H1 (cell line): ENCODE measurements around the gene BUB1B. TPM values are rescaled to one million over a fixed set of nuclear protein-coding genes. Genes with fewer than 3 reads are reported as not detected.

Experiments used
- CTCF ChIA-PET: fragments of 300-600 bp; sonication (Branson Sonifier 250); formaldehyde crosslinking; loops from one replicate; lab custom pipeline; 2021; ENCODE audit not compliant: partially characterized antibody; lab: Charles Lee
- POLR2A ChIA-PET: fragments of 300-600 bp; sonication (Branson Sonifier 250); formaldehyde crosslinking; loops from one replicate; lab custom pipeline; 2021; ENCODE audit warnings: inconsistent platforms; ENCODE audit not compliant: partially characterized antibody; lab: Charles Lee
- DNase-seq, 2 experiments: peaks; one replicate each; pipeline versions ENCODE4 v3.0.0 to v3.0.0-alpha.2; 2010 to 2022; ENCODE audit warnings: low spot score in 2 of 2, low read depth in 1 of 2, mixed read lengths in 1 of 2
- FAIRE-seq: peaks from 2 replicates; lab custom pipeline; 2011; peaks lifted over from hg19 to GRCh38; lab: Jason Lieb, UNC
- H2AFZ ChIP-seq: 2 replicates; pipeline ENCODE4 v1.8.1; 2012; ENCODE audit warnings: low read length, inconsistent platforms
- H2AK5ac ChIP-seq: 2 replicates; pipeline ENCODE4 v1.6.1; 2013; ENCODE audit warnings: low read depth, low read length
- H2BK120ac ChIP-seq: replicated peaks from 2 replicates; pipeline ENCODE3; 2013; ENCODE audit warnings: low read depth, low read length, inconsistent platforms
- H2BK12ac ChIP-seq: 2 replicates; pipeline ENCODE4 v1.6.1; 2013; ENCODE audit warnings: low read depth, low read length
- H2BK15ac ChIP-seq: 2 replicates; pipeline ENCODE4 v1.6.1; 2013; ENCODE audit warnings: low read length
- H2BK20ac ChIP-seq: 2 replicates; pipeline ENCODE4 v1.6.1; 2013; ENCODE audit warnings: low read length
- H2BK5ac ChIP-seq: 2 replicates; pipeline ENCODE4 v1.6.1; 2013; ENCODE audit warnings: low read depth, low read length
- H3K14ac ChIP-seq: 2 replicates; pipeline ENCODE4 v1.6.1; 2013; ENCODE audit warnings: inconsistent platforms; ENCODE audit not compliant: insufficient read length
- H3K18ac ChIP-seq: 2 replicates; pipeline ENCODE4 v1.6.1; 2013; ENCODE audit warnings: low read length; ENCODE audit errors: extremely low read depth
- H3K23ac ChIP-seq: 2 replicates; pipeline ENCODE4 v1.6.1; 2013; ENCODE audit warnings: inconsistent platforms; ENCODE audit not compliant: insufficient read length
- H3K23me2 ChIP-seq: 2 replicates; pipeline ENCODE4 v1.6.1; 2013; ENCODE audit warnings: low read depth, low read length
- H3K27ac ChIP-seq: 2 replicates; pipeline ENCODE4 v1.6.1; 2011; ENCODE audit warnings: low read depth, low read length, inconsistent platforms
- H3K27me3 ChIP-seq, 4 experiments: replicated peaks in 1 of 4; 1 replicate in 1 of 4; 2 replicates in 3 of 4; pipeline versions ENCODE4 v1.6.1 to v1.8.1; 2011 to 2013; ENCODE audit warnings: low read length in 3 of 4, mild to moderate bottlenecking in 3 of 4, inconsistent platforms in 2 of 4, mixed read lengths in 2 of 4, moderate library complexity in 1 of 4; ENCODE audit not compliant: control insufficient read depth in 3 of 4, insufficient read depth in 3 of 4; ENCODE audit errors: extremely low read depth in 1 of 4
- H3K36me3 ChIP-seq, 4 experiments: 2 replicates each; pipeline versions ENCODE4 v1.6.1 to v1.8.1; 2011 to 2013; ENCODE audit warnings: mild to moderate bottlenecking in 4 of 4, low read length in 3 of 4, moderate library complexity in 2 of 4, control low read depth in 1 of 4, inconsistent platforms in 1 of 4; ENCODE audit not compliant: insufficient read depth in 4 of 4, control insufficient read depth in 2 of 4
- H3K4ac ChIP-seq: replicated peaks from 2 replicates; pipeline ENCODE3; 2013; ENCODE audit warnings: low read length, low read depth, mixed read lengths, inconsistent platforms; ENCODE audit not compliant: insufficient read length
- H3K4me1 ChIP-seq, 4 experiments: replicated peaks in 1 of 4; 1 replicate in 1 of 4; 2 replicates in 3 of 4; pipeline versions ENCODE4 v1.6.1 to v1.8.1; 2011 to 2013; ENCODE audit warnings: low read length in 3 of 4, inconsistent platforms in 2 of 4, mixed read lengths in 1 of 4; ENCODE audit not compliant: insufficient read depth in 4 of 4, control insufficient read depth in 3 of 4
- H3K4me2 ChIP-seq, 2 experiments: 2 replicates each; pipeline versions ENCODE4 v1.6.1 to v1.8.1; 2011 to 2013; ENCODE audit warnings: low read depth in 2 of 2, low read length in 2 of 2, control low read depth in 1 of 2, inconsistent platforms in 1 of 2, mild to moderate bottlenecking in 1 of 2; ENCODE audit not compliant: insufficient read depth in 1 of 2
- H3K4me3 ChIP-seq, 4 experiments: fragments of 200-600, 300-600 bp in 1 of 4; sonication (generic), shearing (Covaris generic), sonication (Bioruptor Twin) in 1 of 4; 2 replicates each; pipeline versions ENCODE4 v1.5.1 to v1.8.1; 2011 to 2016; ENCODE audit warnings: low read length in 4 of 4, low read depth in 3 of 4, control low read depth in 2 of 4, inconsistent platforms in 2 of 4, mild to moderate bottlenecking in 2 of 4, mixed read lengths in 1 of 4, moderate library complexity in 1 of 4; ENCODE audit not compliant: insufficient read depth in 2 of 4; ENCODE audit errors: extremely low read depth in 1 of 4
- H3K56ac ChIP-seq: replicated peaks from 2 replicates; pipeline ENCODE3; 2013; ENCODE audit warnings: low read depth, mild to moderate bottlenecking, mixed read lengths, low read length, inconsistent platforms; ENCODE audit not compliant: insufficient read length
- H3K79me1 ChIP-seq: 2 replicates; pipeline ENCODE4 v1.6.1; 2013; ENCODE audit warnings: low read depth, low read length, control low read depth
- H3K79me2 ChIP-seq, 2 experiments: 2 replicates each; pipeline versions ENCODE4 v1.6.1 to v1.8.1; 2012 to 2013; ENCODE audit warnings: low read length in 2 of 2, mild to moderate bottlenecking in 2 of 2, inconsistent platforms in 1 of 2; ENCODE audit not compliant: insufficient read depth in 2 of 2, control insufficient read depth in 1 of 2
- H3K9ac ChIP-seq, 4 experiments: replicated peaks in 1 of 4; 1 replicate in 1 of 4; 2 replicates in 3 of 4; pipeline versions ENCODE4 v1.6.1 to v1.8.1; 2011 to 2013; ENCODE audit warnings: low read depth in 3 of 4, low read length in 3 of 4, control low read depth in 2 of 4, mild to moderate bottlenecking in 2 of 4, moderate library complexity in 2 of 4, inconsistent platforms in 1 of 4; ENCODE audit errors: extremely low read depth in 1 of 4
- H3K9me3 ChIP-seq, 2 experiments: 2 replicates each; pipeline versions ENCODE4 v1.6.1 to v1.8.1; 2012 to 2013; ENCODE audit warnings: mild to moderate bottlenecking in 2 of 2, moderate library complexity in 2 of 2, control low read depth in 1 of 2, inconsistent platforms in 1 of 2, low read depth in 1 of 2, low read length in 1 of 2, mixed read lengths in 1 of 2; ENCODE audit not compliant: insufficient read depth in 2 of 2
- H4K20me1 ChIP-seq, 2 experiments: replicated peaks in 1 of 2; 2 replicates each; pipeline versions ENCODE3 to v1.8.1; 2011 to 2013; ENCODE audit warnings: inconsistent platforms in 2 of 2, low read length in 2 of 2, mild to moderate bottlenecking in 1 of 2; ENCODE audit not compliant: insufficient read depth in 2 of 2, control insufficient read depth in 1 of 2
- H4K5ac ChIP-seq: 2 replicates; pipeline ENCODE4 v1.6.1; 2013; ENCODE audit warnings: low read length, low read depth, mixed read lengths, inconsistent platforms; ENCODE audit not compliant: insufficient read length
- H4K8ac ChIP-seq: 2 replicates; pipeline ENCODE4 v1.8.0; 2013; ENCODE audit warnings: mild to moderate bottlenecking, moderate library complexity, low read length, inconsistent platforms; ENCODE audit not compliant: insufficient read depth; ENCODE audit errors: extremely low read depth
- H4K91ac ChIP-seq: replicated peaks from 2 replicates; pipeline ENCODE3; 2013; ENCODE audit warnings: low read length, mixed read lengths, inconsistent platforms; ENCODE audit not compliant: insufficient read length
- GABPA ChIP-seq: IDR thresholded peaks from 2 replicates; pipeline ENCODE4 v1.6.1; 2011; ENCODE audit warnings: mild to moderate bottlenecking, low read length, moderate library complexity, borderline replicate concordance; ENCODE audit not compliant: insufficient read depth
- HDAC6 ChIP-seq: IDR thresholded peaks from one replicate; pipeline ENCODE4 v1.7.1; 2012; ENCODE audit warnings: low read depth, mild to moderate bottlenecking, inconsistent platforms, low read length, moderate library complexity
- JUN ChIP-seq: IDR thresholded peaks from 2 replicates; pipeline ENCODE4 v1.6.1; 2011; ENCODE audit warnings: low read depth, mild to moderate bottlenecking, improper control_type of control experiment, low read length
- JUND ChIP-seq: IDR thresholded peaks from 2 replicates; pipeline ENCODE4 v1.6.1; 2011; ENCODE audit warnings: mild to moderate bottlenecking, improper control_type of control experiment, low read length
- KDM5A ChIP-seq: fragments of 200-600 bp; IDR thresholded peaks from 2 replicates; pipeline ENCODE4 v1.7.1; 2012; ENCODE audit warnings: mild to moderate bottlenecking, low read length, inconsistent platforms, mixed read lengths
- POU5F1 ChIP-seq: IDR thresholded peaks from 2 replicates; pipeline ENCODE4 v1.6.1; 2011; ENCODE audit warnings: low read depth, mild to moderate bottlenecking, low read length, moderate library complexity
- RNF2 ChIP-seq: fragments of 200-900, 300-1000 bp; sonication (generic); IDR thresholded peaks from 2 replicates; pipeline ENCODE4 v1.7.1; 2016; ENCODE audit warnings: borderline replicate concordance, low read depth, mild to moderate bottlenecking, antibody characterized with exemption, low read length; ENCODE audit not compliant: poor library complexity, severe bottlenecking; ENCODE audit errors: missing control alignments
- RXRA ChIP-seq: IDR thresholded peaks from 2 replicates; pipeline ENCODE4 v1.6.1; 2011; ENCODE audit warnings: low read depth, mild to moderate bottlenecking, low read length, moderate library complexity; ENCODE audit not compliant: insufficient read depth
- SIN3A ChIP-seq, 2 experiments: IDR thresholded peaks in 1 of 2; conservative IDR thresholded peaks in 1 of 2; 2 replicates each; pipeline ENCODE4 v1.6.1; 2011 to 2012; ENCODE audit warnings: low read length in 2 of 2, improper control_type of control experiment in 1 of 2, low read depth in 1 of 2, mild to moderate bottlenecking in 1 of 2
- SP1 ChIP-seq: IDR thresholded peaks from 2 replicates; pipeline ENCODE4 v1.6.1; 2011; ENCODE audit warnings: low read depth, low read length
- TBP ChIP-seq: IDR thresholded peaks from 2 replicates; pipeline ENCODE4 v1.6.1; 2011; ENCODE audit warnings: low read depth, low read length, improper control_type of control experiment
- TCF12 ChIP-seq: IDR thresholded peaks from 2 replicates; pipeline ENCODE4 v1.6.1; 2011; ENCODE audit warnings: low read depth, mild to moderate bottlenecking, low read length
- WGBS, 2 experiments: shearing (Covaris generic) in 1 of 2; methylation state at CpG; one replicate each; pipeline versions ENCODE4 v1.1.6 to v1.1.7; 2013 to 2015; ENCODE audit warnings: low lambda C conversion rate in 2 of 2, mixed read lengths in 2 of 2, inconsistent platforms in 1 of 2, low coverage in 1 of 2, missing lambda C conversion rate in 1 of 2; ENCODE audit not compliant: insufficient replicate concordance in 2 of 2, insufficient coverage in 1 of 2, insufficient read length in 1 of 2; ENCODE audit errors: extremely low coverage in 1 of 2, missing lambda C conversion rate in 1 of 2; 5-methylcytosine and 5-hydroxymethylcytosine counted together
- polyA plus RNA-seq, 7 experiments: library from polyadenylated mRNA; depleted of rRNA in 3 of 7; stranded (reverse) in 5 of 7; unstranded in 2 of 7; fragments of >200 nt in 5 of 7; fragments of 200-250 nt in 2 of 7; gene quantifications; 1 replicate in 5 of 7; 2 replicates in 1 of 7; 4 replicates in 1 of 7; pipeline versions ENCODE4 v1.2.1 to v1.2.3, GENCODE V29; 2011 to 2013; ENCODE audit warnings: missing spikeins in 2 of 7, mixed read lengths in 2 of 7
- total RNA-seq: library from RNA; stranded (reverse); fragmentation: NEBNext Ultra II Directional; extraction: Animal tissue kit (Norgen Biotek cat#: 25700); gene quantifications from 2 replicates; pipeline ENCODE4 v1.2.1, GENCODE V29; 2021

BUB1B gene
- total and polyA plus RNA-seq, 2 of the 8 experiments (the other 6 are each of a cell fraction or from before 2014, with no cell fraction given) = 48.9 to 144 TPM

DNA sequence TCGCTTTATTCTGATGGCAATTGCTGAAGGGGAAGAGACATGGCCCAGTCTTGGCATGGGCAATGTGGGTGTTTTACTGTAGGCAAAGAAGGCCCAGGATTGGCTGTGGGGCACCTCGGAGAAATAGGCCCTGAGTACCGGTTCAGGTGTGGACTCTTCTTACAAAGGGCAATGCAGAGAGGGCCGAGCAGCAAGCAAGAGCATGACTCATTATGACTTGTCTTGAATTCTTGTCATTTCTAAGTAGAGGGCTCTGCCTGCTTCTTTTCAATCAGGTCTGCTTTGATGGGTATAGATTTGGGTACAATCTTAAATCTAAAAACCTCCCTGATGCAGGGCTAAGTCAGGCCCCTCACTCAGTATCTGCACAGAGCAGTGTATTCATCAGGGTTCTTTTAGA is 14.8 kb upstream of the BUB1B start:
- Histone ChIP-seq H3K9me3 (no peaks in the 10 kb centered on the region), H3K18ac (no peak overlapping the region), H3K4me3 (no peak overlapping the region), H2BK15ac (no peak overlapping the region), H3K23ac (no peak overlapping the region), H4K91ac (no peak overlapping the region), H2BK120ac (no peak overlapping the region), H3K36me3 (no peaks in the 10 kb centered on the region), H2BK12ac (no peak overlapping the region), H3K79me2 (no peaks in the 10 kb centered on the region), H4K20me1 (no peaks in the 10 kb centered on the region), H2BK20ac (no peak overlapping the region), H3K4me2 (no peak overlapping the region), H4K5ac (no peak overlapping the region), H3K56ac (no peak overlapping the region), H3K27me3 (no peaks in the 10 kb centered on the region), H3K23me2 (no peaks in the 10 kb centered on the region), H2AK5ac (no peak overlapping the region), H3K14ac (no peak overlapping the region), H2BK5ac (no peak overlapping the region), H3K4me1 (no peaks in the 10 kb centered on the region), H3K9ac (no peak overlapping the region), H3K4ac (no peak overlapping the region), H4K8ac (no peak overlapping the region), H3K27ac (no peak overlapping the region), H3K79me1 (no peaks in the 10 kb centered on the region), H2AFZ (peak overlapping the region; percentile 67; the same call in 1 of the 2 replicates)
- FAIRE-seq (no peak), DNase-seq (peak in 1 of 2 experiments; percentile 16)
- ChIA-PET POLR2A (no interaction called here), CTCF (no interaction called here)
- TF ChIP-seq SP1 = no peak
- no peak for TF ChIP-seq TCF12
- TF ChIP-seq HDAC6 = no peak
- no peak for TF ChIP-seq POU5F1
- no peak for TF ChIP-seq RNF2
- no peak for TF ChIP-seq JUND
- no peak for TF ChIP-seq SIN3A (conservative IDR thresholded peaks at IDR 0.05 in 1 of 2, IDR thresholded peaks at IDR 0.05 in 1 of 2; ENCODE audit: low read depth in 1 of 2, low read length in 2 of 2)
- TF ChIP-seq GABPA = no peak
- TF ChIP-seq JUN = no peak
- TF ChIP-seq KDM5A = no peak
- no peak for TF ChIP-seq RXRA
- no peak for TF ChIP-seq TBP
- WGBS, 2 experiments = 92% methylated on average over 4 of the region's 4 CpGs; no CpG with 5 or more reads in 1 of the 2 experiments
